Lower leg skin (tissue), 4 donors: ENCODE results near the gene MORC3. TPM values are rescaled to one million over a fixed set of nuclear protein-coding genes. Genes with fewer than 3 reads are reported as not detected.
"Not testable (repeated sequence)": the region's sequence is repeated elsewhere in the genome, so short reads cannot be mapped to it uniquely, and the experiment has no call there.

ENCODE experiments used
- DNase-seq, 2 donors: peaks; one replicate each; pipeline ENCODE4 v3.0.0-alpha.2; 2019; ENCODE audit warnings: low spot score in 2 of 2
- H3K4me3 ChIP-seq: fragments of 200-600 bp; sonication (generic); 2 replicates; pipeline ENCODE4 v1.5.1; 2017; ENCODE audit warnings: mild to moderate bottlenecking, low read depth; ENCODE audit not compliant: poor library complexity, severe bottlenecking
- CTCF ChIP-seq, 3 donors: fragments of 450-650 bp; IDR thresholded peaks; one replicate each; pipeline ENCODE4 v1.5.1; 2016; ENCODE audit warnings: antibody characterized with exemption in 3 of 3, mild to moderate bottlenecking in 3 of 3, moderate library complexity in 2 of 3
- POLR2A ChIP-seq, 2 donors: fragments of 450-650 bp; IDR thresholded peaks; one replicate each; pipeline ENCODE4 v1.6.1; 2016 to 2017; ENCODE audit warnings: antibody characterized with exemption in 2 of 2, mild to moderate bottlenecking in 1 of 2, moderate library complexity in 1 of 2
- WGBS, 2 donors: methylation state at CpG; one replicate each; pipeline ENCODE4 v1.1.5; 2018; 5-methylcytosine and 5-hydroxymethylcytosine counted together
- intact Hi-C: fragments of 100-400 bp; cut with DNase I; formaldehyde crosslinking; loops from one replicate; pipeline ENCODE4 v1.15.0; 2023; ENCODE audit warnings: low total_unique reads
- total RNA-seq, 4 donors: library from RNA; depleted of rRNA; stranded (reverse); fragments of >200 nt; gene quantifications; one replicate each; pipeline ENCODE4 v1.1.0, GENCODE V29; 2016

Gene MORC3
- total RNA-seq, 4 donors from 2014 or later: 47.4 to 71.3 (median 56.8) TPM

GRCh38 chr21:36381841-36382589, 62.0 kb downstream of the MORC3 start:
- intact Hi-C loops: no loop called here
- WGBS, 2 donors: 85% methylated on average over 9 of the region's 9 CpGs

GRCh38 chr21:36382722-36383121, 62.7 kb downstream of the MORC3 start:
- DNase-seq, H3K4me3 ChIP-seq, intact Hi-C loops: not testable (repeated sequence)
- 90 to 93% methylated on average over 10 of the region's 10 CpGs for WGBS, 2 donors

More at GRCh38 chr21:36381841-36382589, 62.0 kb downstream of the MORC3 start:
- DNase-seq: no peak
- TF ChIP-seq CTCF (IDR thresholded peaks at IDR 0.05) (no peak), POLR2A (IDR thresholded peaks at IDR 0.05) (no peak)
- H3K4me3 ChIP-seq: no peak overlapping the region

- DNase-seq: no peak
- 26 to 33% methylated on average over 8 of the region's 8 CpGs for WGBS, 2 donors
- intact Hi-C loops: no loop called here
Measured at GRCh38 chr21:36384885-36385232, 64.9 kb downstream of the MORC3 start.

GRCh38 chr21:36385233-36386030, 65.4 kb downstream of the MORC3 start, which contains the start of gene CHAF1B:
CHAF1B (plus strand) TSS chr21:36385392; CDS start chr21:36386137, 745 bp downstream.
- DNase-seq: peak; percentile 61 to 93
- H3K4me3 ChIP-seq: peak within 1 kb of the TSS; percentile 59
- no peak for TF ChIP-seq CTCF (IDR thresholded peaks at IDR 0.05)
- no peak for TF ChIP-seq POLR2A (IDR thresholded peaks at IDR 0.05)
- intact Hi-C loops: no loop called here
- 1% methylated on average over 38 to 42 of the region's 77 CpGs for WGBS, 2 donors

More at GRCh38 chr21:36384885-36385232, 64.9 kb downstream of the MORC3 start:
- H3K4me3 ChIP-seq: no peak overlapping the region
- TF ChIP-seq POLR2A (IDR thresholded peaks at IDR 0.05) (no peak), CTCF (IDR thresholded peaks at IDR 0.05) (no peak)

GRCh38 chr21:36386031-36386642, 66.1 kb downstream of the MORC3 start:
- TF ChIP-seq POLR2A (IDR thresholded peaks at IDR 0.05) (no peak), CTCF (IDR thresholded peaks at IDR 0.05) (no peak)
- 67 to 72% methylated on average over 21 of the region's 21 CpGs for WGBS, 2 donors
- H3K4me3 ChIP-seq: peak overlapping the region; percentile 59
- intact Hi-C loops: no loop called here
- no peak for DNase-seq

GRCh38 chr21:36388096-36388495, 68.1 kb downstream of the MORC3 start:
- no peak for TF ChIP-seq POLR2A (IDR thresholded peaks at IDR 0.05)
- TF ChIP-seq CTCF (IDR thresholded peaks at IDR 0.05): no peak
- WGBS, 2 donors: 95 to 97% methylated on average over 6 of the region's 6 CpGs
- intact Hi-C loops: no loop called here
- no peak for DNase-seq
- no peak overlapping the region for H3K4me3 ChIP-seq
